ENCODE measurements around the gene C19orf47.

The C19orf47 gene

DNA sequence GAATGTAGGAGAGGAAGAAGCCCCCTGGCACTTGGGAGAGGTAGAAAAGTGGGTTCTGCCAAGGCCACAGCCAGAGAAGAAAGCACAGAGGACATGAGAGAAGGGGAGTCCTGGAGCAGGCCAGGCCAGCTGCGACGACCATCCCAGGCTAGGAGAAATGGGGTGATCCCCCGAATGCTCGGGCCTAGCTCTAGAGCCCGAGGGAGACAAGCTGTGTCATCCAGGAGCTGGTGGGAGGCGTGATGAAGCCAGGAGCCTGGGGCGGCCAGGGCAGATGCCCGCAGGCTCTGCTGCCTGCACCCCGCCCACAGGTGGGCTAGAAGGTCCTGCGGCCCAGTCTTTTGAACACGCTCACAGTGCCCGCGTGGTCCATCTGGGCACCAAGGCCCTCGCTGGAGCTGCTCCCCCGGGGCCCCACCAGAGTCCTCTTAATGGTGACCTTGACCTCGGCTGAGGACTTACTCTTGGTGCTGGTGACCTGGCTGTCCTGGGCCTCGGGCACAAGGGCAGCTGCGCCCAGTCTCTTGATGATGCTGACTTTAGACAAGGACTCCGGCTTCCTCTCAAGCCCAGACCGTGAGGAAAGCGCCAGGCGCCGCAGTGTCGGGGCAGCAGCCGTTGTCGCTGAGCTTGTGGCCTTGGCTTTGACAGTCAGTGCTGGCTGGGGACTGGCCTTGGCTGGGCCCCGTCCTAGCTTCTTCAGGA is 26.5 kb downstream of the C19orf47 start:
- H3K36me3 ChIP-seq (replicated peaks; ENCODE audit: low read depth, low read length), result peaks cover 43% of the 10 kb centered on the region
- H3K4me3 ChIP-seq (ENCODE audit: low read length), result no peak overlapping the region
- no peak overlapping the region for H3K27ac ChIP-seq (ENCODE audit: low read length)
- H3K9me3 ChIP-seq (ENCODE audit: insufficient read depth, low read length), result no peaks in the 10 kb centered on the region
- TF ChIP-seq, protein P1, sequence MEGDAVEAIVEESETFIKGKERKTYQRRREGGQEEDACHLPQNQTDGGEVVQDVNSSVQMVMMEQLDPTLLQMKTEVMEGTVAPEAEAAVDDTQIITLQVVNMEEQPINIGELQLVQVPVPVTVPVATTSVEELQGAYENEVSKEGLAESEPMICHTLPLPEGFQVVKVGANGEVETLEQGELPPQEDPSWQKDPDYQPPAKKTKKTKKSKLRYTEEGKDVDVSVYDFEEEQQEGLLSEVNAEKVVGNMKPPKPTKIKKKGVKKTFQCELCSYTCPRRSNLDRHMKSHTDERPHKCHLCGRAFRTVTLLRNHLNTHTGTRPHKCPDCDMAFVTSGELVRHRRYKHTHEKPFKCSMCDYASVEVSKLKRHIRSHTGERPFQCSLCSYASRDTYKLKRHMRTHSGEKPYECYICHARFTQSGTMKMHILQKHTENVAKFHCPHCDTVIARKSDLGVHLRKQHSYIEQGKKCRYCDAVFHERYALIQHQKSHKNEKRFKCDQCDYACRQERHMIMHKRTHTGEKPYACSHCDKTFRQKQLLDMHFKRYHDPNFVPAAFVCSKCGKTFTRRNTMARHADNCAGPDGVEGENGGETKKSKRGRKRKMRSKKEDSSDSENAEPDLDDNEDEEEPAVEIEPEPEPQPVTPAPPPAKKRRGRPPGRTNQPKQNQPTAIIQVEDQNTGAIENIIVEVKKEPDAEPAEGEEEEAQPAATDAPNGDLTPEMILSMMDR (IDR thresholded peaks at IDR 0.05; ENCODE audit: low read depth, low read length), result no peak
- H3K9ac ChIP-seq (ENCODE audit: low read length), result no peak overlapping the region
- no peaks in the 10 kb centered on the region for H3K27me3 ChIP-seq (ENCODE audit: low read depth, low read length)
- no peaks in the 10 kb centered on the region for H3K4me1 ChIP-seq (ENCODE audit: low read length)
- H2AFZ ChIP-seq (ENCODE audit: low read depth, low read length), result no peak overlapping the region
- no peaks in the 10 kb centered on the region for H3K79me2 ChIP-seq (ENCODE audit: low read length)
- H4K20me1 ChIP-seq (ENCODE audit: insufficient read depth, low read length), result no peaks in the 10 kb centered on the region
- no peak overlapping the region for H3K4me2 ChIP-seq (ENCODE audit: low read length)

DNA sequence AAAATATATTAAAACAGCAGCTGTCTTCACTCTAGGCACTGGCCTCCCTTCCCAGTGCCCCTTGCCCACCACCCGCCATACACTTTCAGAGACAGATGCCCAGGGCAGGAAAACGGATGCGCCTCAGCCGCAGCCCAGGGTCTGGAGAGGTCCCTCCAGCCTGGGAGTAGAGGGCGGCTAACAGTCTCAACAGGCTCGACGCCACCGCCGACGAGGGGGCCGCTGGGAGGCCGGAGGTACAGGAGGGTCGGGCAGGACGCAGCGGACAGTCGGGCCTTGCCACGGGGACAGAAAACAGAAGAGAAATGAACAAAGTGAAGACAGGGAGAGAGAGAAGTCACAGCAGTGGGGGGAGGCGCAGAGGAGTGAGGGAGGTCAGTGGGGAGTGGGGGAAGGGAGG is 27.1 kb downstream of the C19orf47 start:
- no peak overlapping the region for H3K4me3 ChIP-seq (ENCODE audit: low read length)
- H3K79me2 ChIP-seq (ENCODE audit: low read length), result no peaks in the 10 kb centered on the region
- peaks cover 41% of the 10 kb centered on the region for H3K36me3 ChIP-seq (replicated peaks; ENCODE audit: low read depth, low read length)
- no peaks in the 10 kb centered on the region for H4K20me1 ChIP-seq (ENCODE audit: insufficient read depth, low read length)
- TF ChIP-seq EZH2phosphoT487 (IDR thresholded peaks at IDR 0.05; ENCODE audit: low read depth), result no peak
- TF ChIP-seq, protein P1 (IDR thresholded peaks at IDR 0.05; ENCODE audit: low read depth, low read length), result no peak
- H2AFZ ChIP-seq (ENCODE audit: low read depth, low read length), result no peak overlapping the region
- no peak overlapping the region for H3K9ac ChIP-seq (ENCODE audit: low read length)
- H3K4me2 ChIP-seq (ENCODE audit: low read length), result no peak overlapping the region
- H3K9me3 ChIP-seq (ENCODE audit: insufficient read depth, low read length), result no peaks in the 10 kb centered on the region
- H3K4me1 ChIP-seq (ENCODE audit: low read length), result no peaks in the 10 kb centered on the region
- H3K27ac ChIP-seq (ENCODE audit: low read length), result no peak overlapping the region
- H3K27me3 ChIP-seq (ENCODE audit: low read depth, low read length), result no peaks in the 10 kb centered on the region

DNA sequence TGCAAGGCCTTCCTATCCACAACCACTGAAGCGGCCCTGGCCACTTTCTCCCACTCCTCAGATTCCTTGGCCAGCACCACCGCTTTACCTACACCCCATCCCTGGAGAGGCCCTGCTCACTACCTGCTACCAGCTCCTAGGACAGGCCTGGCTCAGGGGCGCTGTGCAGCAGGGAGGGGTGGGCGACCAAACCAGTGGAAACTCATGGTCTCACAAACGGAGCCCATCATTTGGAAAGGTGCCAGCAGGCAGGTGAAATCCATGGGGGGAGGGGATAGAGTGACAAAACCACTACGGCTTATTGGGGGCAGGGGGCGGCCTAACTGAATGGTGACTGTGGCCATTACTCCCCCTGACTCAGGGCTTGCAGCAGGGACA is 27.6 kb downstream of the C19orf47 start:
- Histone ChIP-seq H2AFZ (ENCODE audit: low read depth, low read length) (no peak overlapping the region), H3K27me3 (ENCODE audit: low read depth, low read length) (no peaks in the 10 kb centered on the region), H3K9ac (ENCODE audit: low read length) (no peak overlapping the region), H3K36me3 (replicated peaks; ENCODE audit: low read depth, low read length) (peaks cover 37% of the 10 kb centered on the region), H3K27ac (ENCODE audit: low read length) (no peak overlapping the region), H3K9me3 (ENCODE audit: insufficient read depth, low read length) (no peaks in the 10 kb centered on the region), H3K4me1 (ENCODE audit: low read length) (no peaks in the 10 kb centered on the region), H3K4me3 (ENCODE audit: low read length) (no peak overlapping the region), H4K20me1 (ENCODE audit: insufficient read depth, low read length) (no peaks in the 10 kb centered on the region), H3K4me2 (ENCODE audit: low read length) (no peak overlapping the region), H3K79me2 (ENCODE audit: low read length) (no peaks in the 10 kb centered on the region)
- TF ChIP-seq EZH2phosphoT487 (IDR thresholded peaks at IDR 0.05; ENCODE audit: low read depth), result no peak
- TF ChIP-seq, protein P1 (IDR thresholded peaks at IDR 0.05; ENCODE audit: low read depth, low read length), result no peak

DNA sequence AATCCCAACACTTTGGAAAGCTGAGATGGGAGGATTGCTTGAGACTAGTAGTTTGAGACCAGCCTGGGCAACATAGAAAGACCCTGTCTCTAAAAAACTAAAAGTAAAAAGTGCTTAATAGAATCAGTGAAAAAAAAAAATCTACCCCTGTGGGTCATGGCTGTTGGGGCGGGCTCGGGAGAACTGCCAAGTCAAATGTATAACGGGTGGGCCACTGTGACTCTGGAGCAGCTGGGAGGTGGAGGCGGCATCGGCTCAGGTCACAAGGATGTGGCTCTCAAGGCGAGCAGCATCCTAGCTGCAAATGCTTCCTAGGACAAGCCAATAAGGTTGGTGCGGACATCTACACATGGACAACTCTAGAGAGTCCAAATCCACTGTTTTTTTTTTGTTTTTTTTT is 30.9 kb downstream of the C19orf47 start:
- Histone ChIP-seq H3K79me2 (ENCODE audit: low read length) (no peaks in the 10 kb centered on the region), H3K27me3 (ENCODE audit: low read depth, low read length) (no peaks in the 10 kb centered on the region), H3K4me2 (ENCODE audit: low read length) (no peak overlapping the region), H3K4me3 (ENCODE audit: low read length) (no peak overlapping the region), H3K9ac (ENCODE audit: low read length) (no peak overlapping the region), H3K27ac (ENCODE audit: low read length) (no peak overlapping the region), H4K20me1 (ENCODE audit: insufficient read depth, low read length) (no peaks in the 10 kb centered on the region), H3K4me1 (ENCODE audit: low read length) (no peaks in the 10 kb centered on the region), H3K9me3 (ENCODE audit: insufficient read depth, low read length) (no peaks in the 10 kb centered on the region), H2AFZ (ENCODE audit: low read depth, low read length) (no peak overlapping the region), H3K36me3 (replicated peaks; ENCODE audit: low read depth, low read length) (peaks cover 24% of the 10 kb centered on the region)
- TF ChIP-seq, protein P1 (IDR thresholded peaks at IDR 0.05; ENCODE audit: low read depth, low read length), result no peak
- no peak for TF ChIP-seq EZH2phosphoT487 (IDR thresholded peaks at IDR 0.05; ENCODE audit: low read depth)
